GM12878 (cell line): ENCODE results near the gene KRTAP11-1. TPM values are rescaled to one million over a fixed set of nuclear protein-coding genes. Genes with fewer than 3 reads are reported as not detected.

ENCODE experiments used
- ATAC-seq: fragments of 200-7000 bp; cut with Tn5 transposase; 3 replicates; pipeline ENCODE4 v1.9.1; 2020; ENCODE audit warnings: mild to moderate bottlenecking, moderate library complexity
- BruUV-seq: library from RNA; stranded (reverse); fragments of 400-500 nt; replicated peaks from 2 replicates; lab custom pipeline; 2021; lab: Mats Ljungman, UMichigan
- CTCF ChIA-PET: fragments of 300-600 bp; sonication (Branson Sonifier 250); formaldehyde crosslinking; extraction: SDS; loops from one replicate; lab custom pipeline; 2021; ENCODE audit warnings: inconsistent platforms; lab: Yijun Ruan, JAX
- POLR2A ChIA-PET: fragments of 350-600 bp; formaldehyde crosslinking; extraction: SDS; loops from one replicate; lab custom pipeline; 2021; ENCODE audit warnings: inconsistent platforms; lab: Charles Lee
- RAD21 ChIA-PET: fragments of 300-600 bp; sonication (Branson Sonifier 250); formaldehyde crosslinking; loops from one replicate; lab custom pipeline; 2023; ENCODE audit warnings: antibody characterized with exemption; ENCODE audit not compliant: unreplicated experiment; lab: Charles Lee
- SMC1A ChIA-PET: fragments of 300-600 bp; sonication (Branson Sonifier 250); formaldehyde crosslinking; loops from one replicate; lab custom pipeline; 2023; ENCODE audit not compliant: unreplicated experiment, uncharacterized antibody; lab: Charles Lee
- DNase-seq: peaks from one replicate; pipeline ENCODE4 v3.0.0-alpha.2; 2011; ENCODE audit warnings: low read depth, low spot score
- FAIRE-seq: peaks from 3 replicates; lab custom pipeline; 2011; peaks lifted over from hg19 to GRCh38; lab: Jason Lieb, UNC
- H2AFZ ChIP-seq: 2 replicates; pipeline ENCODE4 v1.6.0; 2011; ENCODE audit warnings: low read depth, low read length, control low read depth; ENCODE audit not compliant: control insufficient read depth
- H3K27ac ChIP-seq: 2 replicates; pipeline ENCODE4 v1.5.1; 2011; ENCODE audit warnings: control low read depth; ENCODE audit not compliant: control insufficient read depth, insufficient read depth
- H3K27me3 ChIP-seq, 2 experiments: replicated peaks in 1 of 2; 2 replicates each; pipeline versions ENCODE4 v1.6.0 to v1.6.1; 2011; ENCODE audit warnings: low read length in 1 of 2; ENCODE audit not compliant: control insufficient read depth in 2 of 2, insufficient read depth in 2 of 2
- H3K36me3 ChIP-seq, 2 experiments: 2 replicates each; pipeline ENCODE4 v1.5.1; 2011; ENCODE audit warnings: low read length in 1 of 2; ENCODE audit not compliant: control insufficient read depth in 2 of 2, insufficient read depth in 2 of 2
- H3K4me1 ChIP-seq: 2 replicates; pipeline ENCODE4 v1.6.1; 2011; ENCODE audit warnings: mild to moderate bottlenecking, low read length, moderate library complexity, mixed read lengths; ENCODE audit not compliant: control insufficient read depth, insufficient read depth
- H3K4me2 ChIP-seq: 2 replicates; pipeline ENCODE4 v1.6.0; 2011; ENCODE audit warnings: control low read depth; ENCODE audit not compliant: control insufficient read depth, insufficient read depth
- H3K4me3 ChIP-seq: fragments of 200-600 bp; sonication (generic); 2 replicates; pipeline ENCODE4 v1.5.1; 2016
- H3K79me2 ChIP-seq: 2 replicates; pipeline ENCODE4 v1.6.0; 2011; ENCODE audit warnings: low read length; ENCODE audit not compliant: control insufficient read depth, insufficient read depth
- H3K9ac ChIP-seq: 2 replicates; pipeline ENCODE4 v1.8.0; 2011; ENCODE audit warnings: low read length, control low read depth, mixed read lengths; ENCODE audit not compliant: control insufficient read depth, insufficient read depth
- H3K9me3 ChIP-seq: replicated peaks from 3 replicates; pipeline ENCODE4 v1.5.1; 2011; ENCODE audit warnings: mild to moderate bottlenecking, low read length; ENCODE audit not compliant: control insufficient read depth, insufficient read depth
- H4K20me1 ChIP-seq: 2 replicates; pipeline ENCODE4 v1.6.0; 2011; ENCODE audit not compliant: control insufficient read depth, insufficient read depth
- BMI1 ChIP-seq: fragments of 450-650 bp; IDR thresholded peaks from 2 replicates; pipeline ENCODE4 v1.6.1; 2016; ENCODE audit warnings: mild to moderate bottlenecking, moderate library complexity, borderline replicate concordance
- CHD2 ChIP-seq: IDR thresholded peaks from 2 replicates; pipeline ENCODE4 v1.6.1; 2011; ENCODE audit warnings: low read depth, low read length, improper control_type of control experiment, borderline replicate concordance
- GABPA ChIP-seq: IDR thresholded peaks from 2 replicates; pipeline ENCODE4 v1.6.1; 2014; ENCODE audit warnings: antibody characterized with exemption, low read depth, mild to moderate bottlenecking, inconsistent platforms
- HDAC2 ChIP-seq: fragments of 200-600 bp; sonication (generic); IDR thresholded peaks from 2 replicates; pipeline ENCODE4 v1.6.1; 2017
- HDAC6 ChIP-seq: fragments of 200-600 bp; sonication (generic); IDR thresholded peaks from one replicate; pipeline ENCODE4 v1.8.0; 2017; ENCODE audit warnings: antibody characterized with exemption; ENCODE audit not compliant: unreplicated experiment
- KDM1A ChIP-seq: fragments of 200-600 bp; sonication (generic); IDR thresholded peaks from 2 replicates; pipeline ENCODE4 v1.6.1; 2016; ENCODE audit warnings: borderline replicate concordance
- LARP7 ChIP-seq: fragments of 450-650 bp; IDR thresholded peaks from 2 replicates; pipeline ENCODE4 v1.6.1; 2017; ENCODE audit warnings: mild to moderate bottlenecking
- MEF2B ChIP-seq: fragments of 450-650 bp; IDR thresholded peaks from 2 replicates; pipeline ENCODE4 v1.6.1; 2018; ENCODE audit warnings: mild to moderate bottlenecking, moderate library complexity; ENCODE audit not compliant: partially characterized antibody, poor library complexity, severe bottlenecking
- NFYA ChIP-seq: IDR thresholded peaks from 2 replicates; pipeline ENCODE4 v1.6.1; 2011; ENCODE audit warnings: low read depth, mild to moderate bottlenecking, low read length, improper control_type of control experiment, borderline replicate concordance
- NR2C2 ChIP-seq: IDR thresholded peaks from 2 replicates; pipeline ENCODE4 v1.6.1; 2011; ENCODE audit warnings: borderline replicate concordance, low read depth; ENCODE audit not compliant: control insufficient read depth, insufficient read length
- RELA ChIP-seq: fragments of 450-650 bp; IDR thresholded peaks from 2 replicates; pipeline ENCODE4 v1.8.0; 2014; ENCODE audit warnings: borderline replicate concordance; ENCODE audit not compliant: partially characterized antibody
- SIN3A ChIP-seq: IDR thresholded peaks from 2 replicates; pipeline ENCODE4 v1.6.1; 2012; ENCODE audit warnings: low read depth, low read length, improper control_type of control experiment
- STAT1 ChIP-seq: fragments of 450-650 bp; conservative IDR thresholded peaks from 2 replicates; pipeline ENCODE4 v1.6.1; 2014; ENCODE audit warnings: antibody characterized with exemption, mild to moderate bottlenecking
- SUPT20H ChIP-seq: IDR thresholded peaks from 2 replicates; pipeline ENCODE4 v1.6.1; 2011; ENCODE audit warnings: low read depth, mild to moderate bottlenecking, low read length, moderate library complexity, borderline replicate concordance; ENCODE audit not compliant: control insufficient read depth
- TCF7 ChIP-seq: IDR thresholded peaks from 2 replicates; pipeline ENCODE4 v1.6.1; 2014; ENCODE audit warnings: antibody characterized with exemption, borderline replicate concordance
- YBX1 ChIP-seq: fragments of 450-650 bp; IDR thresholded peaks from 2 replicates; pipeline ENCODE4 v1.6.1; 2016; ENCODE audit warnings: antibody characterized with exemption
- YY1 ChIP-seq: IDR thresholded peaks from 2 replicates; pipeline ENCODE4 v1.6.1; 2011; ENCODE audit warnings: low read depth, mild to moderate bottlenecking, low read length
- ZNF274 ChIP-seq: IDR thresholded peaks from one replicate; pipeline ENCODE4 v1.8.0; 2011; ENCODE audit not compliant: insufficient read length, insufficient read depth
- ZNF384 ChIP-seq: IDR thresholded peaks from 2 replicates; pipeline ENCODE4 v1.6.1; 2012; ENCODE audit warnings: low read depth, mild to moderate bottlenecking, low read length, improper control_type of control experiment, borderline replicate concordance
- WGBS: methylation state at CpG from one replicate; pipeline ENCODE4 v1.1.6; 2016; ENCODE audit warnings: low lambda C conversion rate; ENCODE audit not compliant: insufficient replicate concordance, insufficient coverage; ENCODE audit errors: missing lambda C conversion rate; 5-methylcytosine and 5-hydroxymethylcytosine counted together
- in situ Hi-C: fragments of 300-500 bp; cut with MboI; formaldehyde crosslinking; loops from 9 replicates; pipeline ENCODE4 v1.14.3; 2018; ENCODE audit warnings: mixed read lengths
- intact Hi-C: fragments of 100-400 bp; cut with micrococcal nuclease; formaldehyde crosslinking; loops from one replicate; pipeline ENCODE4 v1.14.2; 2022; ENCODE audit not compliant: unreplicated experiment
- polyA plus RNA-seq, 11 experiments: library from polyadenylated mRNA; depleted of rRNA in 4 of 11; unstranded in 6 of 11; stranded (reverse) in 5 of 11; fragments of >200 nt; fragmentation: Nextera tagmentation in 4 of 11; fragmentation: Illumina TruSeq in 1 of 11; extraction: Ambion mirVana in 4 of 11; extraction: Trizol in 1 of 11; gene quantifications; 1 replicate in 1 of 11; 2 replicates in 10 of 11; pipeline versions ENCODE4 v1.2.1 to v1.2.3, GENCODE V29; 2011 to 2016; ENCODE audit warnings: inconsistent platforms in 2 of 11, missing spikeins in 2 of 11, low read depth in 1 of 11
- total RNA-seq, 4 experiments: library from RNA; depleted of rRNA in 3 of 4; stranded (reverse); fragments of >200 nt in 3 of 4; fragmentation: Illumina TruSeq in 1 of 4; extraction: Trizol in 1 of 4; gene quantifications; 2 replicates each; pipeline versions ENCODE4 v1.2.1 to v1.2.3, GENCODE V29; 2013 to 2021

The KRTAP11-1 gene
- total and polyA plus RNA-seq, 10 of the 15 experiments (the other 5 are each of a cell fraction or from before 2014, with no cell fraction given), result not detected

- intact Hi-C loops (no loop called here), in situ Hi-C loops (no loop called here)
- Histone ChIP-seq H4K20me1 (no peaks in the 10 kb centered on the region), H3K27me3 (no peaks in the 10 kb centered on the region), H3K4me1 (no peaks in the 10 kb centered on the region), H2AFZ (no peak overlapping the region), H3K4me3 (no peak overlapping the region), H3K9ac (no peak overlapping the region), H3K4me2 (no peak overlapping the region), H3K79me2 (no peaks in the 10 kb centered on the region), H3K9me3 (no peaks in the 10 kb centered on the region), H3K36me3 (no peaks in the 10 kb centered on the region), H3K27ac (no peak overlapping the region)
- no TSS peak for BruUV-seq
- ATAC-seq (no peak), FAIRE-seq (no peak), DNase-seq (no peak)
- SMC1A ChIA-PET, result no interaction called here
- POLR2A ChIA-PET, result no interaction called here
- RAD21 ChIA-PET, result no interaction called here
- 24% methylated on average over 2 of the region's 2 CpGs for WGBS
- no peak for TF ChIP-seq STAT1
- TF ChIP-seq GABPA, result no peak
- TF ChIP-seq TCF7, result no peak
- TF ChIP-seq RELA, result no peak
- CTCF ChIA-PET, result no interaction called here
Observed at GRCh38 chr21:30874526-30874925, 6.9 kb downstream of the KRTAP11-1 start.

- H2AFZ ChIP-seq, result no peak overlapping the region
- no peaks in the 10 kb centered on the region for H3K9me3 ChIP-seq
- no peaks in the 10 kb centered on the region for H3K79me2 ChIP-seq
- in situ Hi-C loops, result no loop called here
- ChIA-PET CTCF (interaction anchor here (2.0 kb wide), 1 partner anchor 8 kb away, joined by 5 read pairs; no protein-coding TSS in a partner anchor), POLR2A (no interaction called here), SMC1A (interaction anchor here (1.5 kb wide), 1 partner anchor 9 kb away, joined by 4 read pairs; no protein-coding TSS in a partner anchor), RAD21 (no interaction called here)
- H3K36me3 ChIP-seq, result no peaks in the 10 kb centered on the region
- FAIRE-seq (no peak), ATAC-seq (no peak), DNase-seq (no peak)
- H3K27ac ChIP-seq, result no peak overlapping the region
- BruUV-seq, result no TSS peak
- no peak overlapping the region for H3K9ac ChIP-seq
- H3K4me3 ChIP-seq, result no peak overlapping the region
- no peaks in the 10 kb centered on the region for H3K27me3 ChIP-seq
- 14% methylated on average over 9 of the region's 9 CpGs for WGBS
- no peaks in the 10 kb centered on the region for H4K20me1 ChIP-seq
- intact Hi-C loops, result no loop called here
- H3K4me1 ChIP-seq, result no peaks in the 10 kb centered on the region
- H3K4me2 ChIP-seq, result no peak overlapping the region
- no peak for TF ChIP-seq HDAC6
- TF ChIP-seq NFYA, result no peak
- no peak for TF ChIP-seq MEF2B
- TF ChIP-seq NR2C2, result no peak
- no peak for TF ChIP-seq SUPT20H
- TF ChIP-seq HDAC2, result no peak
- no peak for TF ChIP-seq ZNF384
- no peak for TF ChIP-seq CHD2
- no peak for TF ChIP-seq LARP7
- no peak for TF ChIP-seq SIN3A
- TF ChIP-seq YBX1, result no peak
- no peak for TF ChIP-seq ZNF274
- no peak for TF ChIP-seq BMI1
- no peak for TF ChIP-seq KDM1A
- TF ChIP-seq YY1, result no peak
Observed at GRCh38 chr21:30847627-30848500, 33.5 kb downstream of the KRTAP11-1 start.
